Erythroblast (primary cell): ENCODE measurements around the gene SBF2.

Experiments
- GATA1 ChIP-seq: IDR thresholded peaks from 2 replicates; pipeline ENCODE4 v1.6.1; 2011; ENCODE audit warnings: low read depth, mild to moderate bottlenecking, control low read depth, low read length, moderate library complexity
- POLR2A ChIP-seq: IDR thresholded peaks from 2 replicates; pipeline ENCODE4 v1.6.1; 2011; ENCODE audit warnings: mild to moderate bottlenecking, low read length

GRCh38 chr11:10076458-10077141 lies 217.4 kb downstream of the SBF2 start:
- TF ChIP-seq POLR2A (no peak), GATA1 (no peak)
